Adrenal gland (tissue), 12 donors: ENCODE data around the gene DGLUCY. TPM values are rescaled to one million over a fixed set of nuclear protein-coding genes. Genes with fewer than 3 reads are reported as not detected.

Experiments
- DNase-seq, 7 donors: peaks; one replicate each; pipeline ENCODE4 v3.0.0-alpha.2; 2019 to 2020
- H3K27ac ChIP-seq, 5 donors: fragments of 200-600 bp; sonication (generic) in 4 of 5; 1 replicate in 3 of 5; 2 replicates in 2 of 5; pipeline versions ENCODE4 v1.5.1 to v1.8.0; 2016 to 2020; ENCODE audit warnings: mild to moderate bottlenecking in 1 of 5
- H3K27me3 ChIP-seq: fragments of 200-600 bp; 2 replicates; pipeline ENCODE4 v1.8.0; 2021
- H3K36me3 ChIP-seq, 2 donors: fragments of 200-600 bp; replicated peaks in 1 of 2; 1 replicate in 1 of 2; 2 replicates in 1 of 2; pipeline versions ENCODE4 v1.5.1 to v1.8.0; 2018 to 2022
- H3K4me1 ChIP-seq, 2 donors: fragments of 200-600 bp; replicated peaks in 1 of 2; 1 replicate in 1 of 2; 2 replicates in 1 of 2; pipeline versions ENCODE4 v1.5.1 to v1.8.0; 2018 to 2021
- H3K4me3 ChIP-seq, 4 donors: fragments of 200-600 bp; sonication (generic) in 3 of 4; one replicate each; pipeline ENCODE4 v1.5.1; 2016 to 2018
- H3K9me3 ChIP-seq, 3 donors: fragments of 200-600 bp; sonication (generic) in 1 of 3; replicated peaks in 1 of 3; 1 replicate in 2 of 3; 2 replicates in 1 of 3; pipeline versions ENCODE4 v1.5.1 to v1.8.0; 2016 to 2021
- POLR2A ChIP-seq, 2 donors: fragments of 450-650 bp; IDR thresholded peaks; one replicate each; pipeline ENCODE4 v1.6.1; 2017; ENCODE audit warnings: antibody characterized with exemption in 2 of 2, mild to moderate bottlenecking in 2 of 2, moderate library complexity in 1 of 2
- WGBS, 4 donors: extraction: QIAGEN DNeasy Blood & Tissue Kit in 2 of 4; methylation state at CpG; one replicate each; pipeline versions ENCODE4 v1.1.5 to v1.1.7; 2013 to 2017; 5-methylcytosine and 5-hydroxymethylcytosine counted together
- intact Hi-C, 2 donors: fragments of 100-400 bp; cut with DNase I; formaldehyde crosslinking; loops; one replicate each; pipeline versions ENCODE4 v1.14.1 to v1.15.0; 2022 to 2023
- polyA plus RNA-seq, 3 donors: library from polyadenylated mRNA; stranded (reverse); fragments of 200-250 nt in 2 of 3; fragments of 350-450 nt in 1 of 3; fragmentation: Illumina TruSeq in 1 of 3; extraction: RNeasy Lipid Tissue Mini Kit (QIAGEN cat#74804) in 1 of 3; gene quantifications; one replicate each; pipeline ENCODE4 v1.2.3, GENCODE V29; 2013 to 2014
- total RNA-seq, 9 donors: library from RNA; depleted of rRNA in 4 of 9; stranded (reverse); fragments of >200 nt in 4 of 9; fragments of 120-200 nt in 1 of 9; fragmentation: NEBNext Ultra II Directional in 1 of 9; extraction: Animal tissue kit (Norgen Biotek cat#: 25700) in 1 of 9; gene quantifications; one replicate each; pipeline versions ENCODE4 v1.1.0 to v1.2.4, GENCODE V29; 2013 to 2023
- TF ChIP-seq, protein P1 (sequence below), 6 experiments: fragments of 450-650 bp in 4 of 6; fragments of 200-600 bp in 2 of 6; sonication (generic) in 1 of 6; IDR thresholded peaks; 1 replicate in 5 of 6; 2 replicates in 1 of 6; pipeline versions ENCODE4 v1.5.1 to v1.8.0; 2016 to 2021; ENCODE audit warnings: antibody characterized with exemption in 6 of 6, mild to moderate bottlenecking in 2 of 6, moderate library complexity in 1 of 6
- donor health status: healthy with polysubstance abuse.
- donor health status: Bipolar disorder and iron deficiency.
- donor health status: DM: yes; HTN: yes; CAD: no.
- donor health status: DM: no; HTN: no; CAD: no.
- donor health status: DM: no; HTN: no; CAD: no.
- donor health status: DM: yes; HTN: yes; CAD: no.

DGLUCY gene
- total and polyA plus RNA-seq, 12 donors = 48.9 to 93.4 (median 70.9) TPM

DNA sequence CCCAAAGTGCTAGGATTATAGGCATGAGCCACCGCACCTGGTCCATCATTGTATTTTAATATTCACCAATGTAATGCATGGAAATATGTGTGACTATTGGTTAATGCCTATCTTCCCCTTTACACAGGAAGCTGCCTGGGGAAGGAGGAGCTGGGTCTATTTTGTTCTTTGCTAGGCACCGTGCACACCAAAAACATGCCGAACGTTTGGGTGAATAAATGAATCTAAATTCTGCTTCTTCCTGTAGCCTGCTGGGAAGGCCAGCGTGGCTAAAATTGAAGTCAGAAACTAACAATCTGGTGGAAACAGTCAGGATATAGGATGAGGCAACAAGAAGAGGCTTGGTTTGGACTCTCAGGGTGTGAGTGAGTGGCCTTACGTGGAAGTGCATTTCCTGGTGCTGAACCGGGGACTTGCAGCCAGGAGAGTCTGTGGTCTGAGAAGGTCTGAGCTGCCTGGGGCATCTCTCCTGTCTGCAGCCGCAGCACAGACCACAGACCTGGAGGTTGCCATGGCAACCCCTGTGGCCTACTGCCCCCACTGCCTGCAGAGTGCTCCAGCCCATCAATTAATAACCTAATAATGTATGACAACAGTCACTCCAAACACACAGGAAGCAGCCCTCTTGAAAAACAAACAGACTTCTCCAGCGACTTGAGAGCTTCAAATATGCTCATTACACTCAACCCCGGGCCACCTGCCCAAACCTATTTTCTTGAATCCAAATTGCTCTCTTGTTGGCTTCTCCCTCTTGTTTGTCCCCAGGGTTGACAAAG lies 136.2 kb downstream of the DGLUCY start:
- no peak overlapping the region for H3K27ac ChIP-seq
- peak in 2 of 7 donors; percentile 35 to 85 for DNase-seq
- no peak overlapping the region for H3K4me3 ChIP-seq
- intact Hi-C loops = no loop called here
- peaks cover 6 to 17% of the 10 kb centered on the region in 2 donors for H3K4me1 ChIP-seq
- no peaks in the 10 kb centered on the region for H3K27me3 ChIP-seq
- WGBS, 4 donors = 62 to 75% (median 70%) methylated on average over 10 of the region's 10 CpGs
- H3K9me3 ChIP-seq = no peaks in the 10 kb centered on the region
- no peaks in the 10 kb centered on the region for H3K36me3 ChIP-seq
- TF ChIP-seq, protein P1, sequence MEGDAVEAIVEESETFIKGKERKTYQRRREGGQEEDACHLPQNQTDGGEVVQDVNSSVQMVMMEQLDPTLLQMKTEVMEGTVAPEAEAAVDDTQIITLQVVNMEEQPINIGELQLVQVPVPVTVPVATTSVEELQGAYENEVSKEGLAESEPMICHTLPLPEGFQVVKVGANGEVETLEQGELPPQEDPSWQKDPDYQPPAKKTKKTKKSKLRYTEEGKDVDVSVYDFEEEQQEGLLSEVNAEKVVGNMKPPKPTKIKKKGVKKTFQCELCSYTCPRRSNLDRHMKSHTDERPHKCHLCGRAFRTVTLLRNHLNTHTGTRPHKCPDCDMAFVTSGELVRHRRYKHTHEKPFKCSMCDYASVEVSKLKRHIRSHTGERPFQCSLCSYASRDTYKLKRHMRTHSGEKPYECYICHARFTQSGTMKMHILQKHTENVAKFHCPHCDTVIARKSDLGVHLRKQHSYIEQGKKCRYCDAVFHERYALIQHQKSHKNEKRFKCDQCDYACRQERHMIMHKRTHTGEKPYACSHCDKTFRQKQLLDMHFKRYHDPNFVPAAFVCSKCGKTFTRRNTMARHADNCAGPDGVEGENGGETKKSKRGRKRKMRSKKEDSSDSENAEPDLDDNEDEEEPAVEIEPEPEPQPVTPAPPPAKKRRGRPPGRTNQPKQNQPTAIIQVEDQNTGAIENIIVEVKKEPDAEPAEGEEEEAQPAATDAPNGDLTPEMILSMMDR (IDR thresholded peaks at IDR 0.05) = peak in 1 of 6 experiments; percentile 13
- no peak for TF ChIP-seq POLR2A (IDR thresholded peaks at IDR 0.05)

DNA sequence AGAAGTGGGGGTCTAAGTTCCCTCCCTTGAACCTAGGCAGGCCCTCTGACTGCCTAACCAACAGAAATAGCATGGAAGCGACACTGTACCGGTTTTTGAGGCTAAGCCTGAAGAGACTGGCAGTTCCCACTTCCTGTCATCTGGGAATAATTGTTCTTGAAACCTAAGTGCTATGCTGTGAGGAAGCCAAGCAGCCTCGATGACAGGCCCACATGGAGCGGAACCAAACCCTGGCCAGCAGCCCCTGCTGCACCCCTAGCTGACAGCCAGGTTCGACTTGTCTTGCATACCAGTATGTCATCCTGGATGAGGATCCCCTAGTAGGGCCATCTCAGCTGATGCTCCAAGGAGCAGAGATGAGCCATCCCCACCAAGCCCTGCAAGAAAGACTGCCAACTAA lies 137.0 kb downstream of the DGLUCY start:
- Histone ChIP-seq H3K27me3 (no peaks in the 10 kb centered on the region), H3K4me1 (peaks cover 6 to 17% of the 10 kb centered on the region in 2 donors), H3K9me3 (no peaks in the 10 kb centered on the region), H3K36me3 (no peaks in the 10 kb centered on the region), H3K4me3 (no peak overlapping the region), H3K27ac (no peak overlapping the region)
- intact Hi-C loops = no loop called here
- no peak for DNase-seq
- TF ChIP-seq POLR2A (IDR thresholded peaks at IDR 0.05) = no peak
- TF ChIP-seq, protein P1 (IDR thresholded peaks at IDR 0.05) = no peak
- 57 to 78% (median 74%) methylated on average over 2 to 5 of the region's 5 CpGs for WGBS, 4 donors

DNA sequence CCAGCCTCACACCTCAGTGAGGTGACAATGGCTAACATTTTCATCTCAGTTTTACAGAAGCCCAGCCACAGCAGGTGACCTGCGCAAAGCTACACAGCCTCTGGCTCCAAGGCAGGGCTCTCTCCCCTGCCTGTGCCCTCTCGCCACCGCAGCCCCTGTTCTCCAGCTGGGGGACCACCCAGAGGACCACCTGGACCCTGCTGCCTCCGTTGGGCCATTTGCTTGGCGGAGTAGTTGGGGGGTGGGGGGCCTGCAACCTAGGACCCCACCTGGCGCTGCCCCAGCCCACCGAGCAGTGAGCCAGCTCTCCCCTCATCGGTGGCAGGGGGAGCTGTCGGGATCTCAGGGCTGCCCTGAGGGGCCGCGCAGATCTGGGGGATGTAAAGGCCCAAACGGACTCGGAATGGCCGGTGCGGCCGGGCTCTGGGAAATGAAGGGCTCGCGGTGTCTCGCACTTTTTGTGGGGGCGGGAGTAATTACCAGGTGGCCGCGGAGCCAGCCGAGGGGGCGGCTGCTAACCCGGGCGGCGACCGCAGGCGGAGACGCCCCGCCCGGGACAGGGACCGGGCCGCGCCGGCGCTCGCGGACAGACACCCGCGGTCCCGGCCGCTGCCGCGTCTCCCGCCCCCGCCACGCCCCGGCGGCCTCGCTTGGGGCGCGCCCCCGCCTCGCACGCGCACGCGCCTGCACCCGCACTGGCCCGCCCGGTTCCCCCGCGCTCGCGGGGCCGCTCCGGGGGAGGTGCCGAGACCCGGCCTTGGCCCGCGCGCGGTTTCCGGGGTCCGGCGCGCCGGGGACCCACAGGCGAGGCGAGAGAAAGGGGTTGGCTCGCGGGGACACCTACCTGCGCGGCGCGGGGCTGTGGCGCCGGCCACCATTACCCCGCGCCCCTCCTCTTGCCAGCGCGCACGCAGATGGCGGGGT lies 139.3 kb downstream of the DGLUCY start:
- H3K27me3 ChIP-seq = no peaks in the 10 kb centered on the region
- no peaks in the 10 kb centered on the region for H3K36me3 ChIP-seq
- H3K27ac ChIP-seq = peak overlapping the region in 1 of 5 donors; percentile 68
- TF ChIP-seq, protein P1 (IDR thresholded peaks at IDR 0.05) = no peak
- peak in 1 of 2 donors; percentile 40 for TF ChIP-seq POLR2A (IDR thresholded peaks at IDR 0.05)
- no peaks in the 10 kb centered on the region for H3K9me3 ChIP-seq
- peak overlapping the region in 2 of 4 donors; percentile 43 to 79 for H3K4me3 ChIP-seq
- H3K4me1 ChIP-seq = peaks cover 6 to 24% of the 10 kb centered on the region in 2 donors
- peak in 3 of 7 donors; percentile 26 to 55 (median 27) for DNase-seq
- 0 to 29% (median 3%) methylated on average over 4 to 95 of the region's 95 CpGs for WGBS, 4 donors
- intact Hi-C loops = no loop called here

DNA sequence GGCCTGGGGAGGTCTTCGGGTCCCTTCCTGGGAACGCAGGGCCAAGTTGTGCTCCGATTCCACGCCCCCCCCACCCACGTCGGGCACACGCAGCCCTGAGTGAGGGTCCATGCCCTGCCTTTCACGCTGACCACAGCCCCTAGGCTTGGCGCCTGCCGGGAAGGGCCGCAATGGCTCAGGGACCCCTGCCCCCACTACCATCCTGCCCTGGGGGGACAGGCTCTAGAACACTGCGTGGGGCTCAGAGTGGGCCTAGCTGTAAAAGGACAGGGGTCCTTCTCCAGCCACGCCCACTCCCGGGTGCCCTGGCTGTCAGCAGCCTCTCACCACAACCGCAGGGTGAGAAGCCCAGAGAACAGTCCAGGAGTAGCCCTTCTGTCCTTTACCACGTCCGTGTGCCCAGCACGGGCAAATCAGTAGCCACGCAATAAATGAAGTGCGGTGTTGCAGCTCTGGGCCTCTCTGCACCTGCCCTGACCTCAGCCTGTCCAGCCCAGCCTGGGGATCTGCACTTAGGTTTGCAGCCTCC lies 140.0 kb downstream of the DGLUCY start:
- no peaks in the 10 kb centered on the region for H3K9me3 ChIP-seq
- peaks cover 6 to 24% of the 10 kb centered on the region in 2 donors for H3K4me1 ChIP-seq
- no peaks in the 10 kb centered on the region for H3K27me3 ChIP-seq
- peak overlapping the region in 1 of 5 donors; percentile 68 for H3K27ac ChIP-seq
- DNase-seq = no peak
- intact Hi-C loops = no loop called here
- 3 to 73% (median 38%) methylated on average over 5 to 20 of the region's 20 CpGs for WGBS, 4 donors
- peak overlapping the region in 2 of 4 donors; percentile 43 to 79 for H3K4me3 ChIP-seq
- TF ChIP-seq, protein P1 (IDR thresholded peaks at IDR 0.05) = no peak
- no peak for TF ChIP-seq POLR2A (IDR thresholded peaks at IDR 0.05)
- no peaks in the 10 kb centered on the region for H3K36me3 ChIP-seq
